Measurements from ENCODE around the gene ACTN2.

GRCh38 chr1:236773919-236774318 is 87.6 kb downstream of the ACTN2 start:
- TF ChIP-seq CTCF (IDR thresholded peaks at IDR 0.05) (no peak), EZH2phosphoT487 (IDR thresholded peaks at IDR 0.05) (no peak)

Data from neural progenitor cell (in vitro differentiated cells).